Testis (tissue), 2 donors: ENCODE measurements around the gene SEMA3D.

Experiments used
- POLR2A ChIP-seq: fragments of 450-650 bp; IDR thresholded peaks from one replicate; pipeline ENCODE4 v1.6.1; 2017; ENCODE audit warnings: antibody characterized with exemption, mild to moderate bottlenecking, moderate library complexity
- TF ChIP-seq, protein P1 (sequence below), 3 experiments: fragments of 450-650 bp in 2 of 3; fragments of 200-600 bp in 1 of 3; sonication (generic) in 1 of 3; IDR thresholded peaks; one replicate each; pipeline ENCODE4 v1.5.1; 2016 to 2019; ENCODE audit warnings: antibody characterized with exemption in 3 of 3, mild to moderate bottlenecking in 2 of 3, moderate library complexity in 1 of 3

- TF ChIP-seq, protein P1, sequence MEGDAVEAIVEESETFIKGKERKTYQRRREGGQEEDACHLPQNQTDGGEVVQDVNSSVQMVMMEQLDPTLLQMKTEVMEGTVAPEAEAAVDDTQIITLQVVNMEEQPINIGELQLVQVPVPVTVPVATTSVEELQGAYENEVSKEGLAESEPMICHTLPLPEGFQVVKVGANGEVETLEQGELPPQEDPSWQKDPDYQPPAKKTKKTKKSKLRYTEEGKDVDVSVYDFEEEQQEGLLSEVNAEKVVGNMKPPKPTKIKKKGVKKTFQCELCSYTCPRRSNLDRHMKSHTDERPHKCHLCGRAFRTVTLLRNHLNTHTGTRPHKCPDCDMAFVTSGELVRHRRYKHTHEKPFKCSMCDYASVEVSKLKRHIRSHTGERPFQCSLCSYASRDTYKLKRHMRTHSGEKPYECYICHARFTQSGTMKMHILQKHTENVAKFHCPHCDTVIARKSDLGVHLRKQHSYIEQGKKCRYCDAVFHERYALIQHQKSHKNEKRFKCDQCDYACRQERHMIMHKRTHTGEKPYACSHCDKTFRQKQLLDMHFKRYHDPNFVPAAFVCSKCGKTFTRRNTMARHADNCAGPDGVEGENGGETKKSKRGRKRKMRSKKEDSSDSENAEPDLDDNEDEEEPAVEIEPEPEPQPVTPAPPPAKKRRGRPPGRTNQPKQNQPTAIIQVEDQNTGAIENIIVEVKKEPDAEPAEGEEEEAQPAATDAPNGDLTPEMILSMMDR (IDR thresholded peaks at IDR 0.05), result no peak
- TF ChIP-seq POLR2A, result no peak
These were observed 131.7 kb downstream of the SEMA3D start for GRCh38 chr7:85055196-85055595.
